ENCODE data around the gene HOXB4.

The HOXB4 gene

DNA sequence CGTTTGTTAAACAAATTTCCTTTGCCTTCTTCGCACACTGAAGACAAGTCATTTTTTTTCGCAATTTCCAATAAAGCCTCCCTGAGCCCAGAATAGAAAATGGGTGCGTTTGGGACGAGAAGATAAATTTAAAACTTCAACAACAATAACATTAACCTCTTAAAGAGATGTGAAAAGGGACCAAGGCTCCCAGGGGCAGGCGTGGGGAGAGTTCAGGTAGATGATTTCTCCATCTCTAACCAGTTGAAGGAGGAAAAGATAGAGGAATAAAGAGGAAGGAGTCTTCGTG is 1.3 kb upstream of the HOXB4 start:
- Histone ChIP-seq H3K9me3 (ENCODE audit: insufficient read depth, low read length) (no peaks in the 10 kb centered on the region), H4K20me1 (ENCODE audit: low read depth, low read length) (no peaks in the 10 kb centered on the region), H3K9me2 (replicated peaks; ENCODE audit: insufficient read depth, low read length) (no peaks in the 10 kb centered on the region), H3K27ac (ENCODE audit: low read depth, low read length) (no peak overlapping the region), H3K36me3 (ENCODE audit: low read length) (no peaks in the 10 kb centered on the region), H3K4me2 (ENCODE audit: low read depth, low read length, poor library complexity, severe bottlenecking) (no peak overlapping the region), H3F3A (ENCODE audit: insufficient read depth) (no peaks in the 10 kb centered on the region), H3K79me2 (ENCODE audit: insufficient read depth, low read length) (no peaks in the 10 kb centered on the region), H3K27me3 (ENCODE audit: low read length) (no peaks in the 10 kb centered on the region), H3K4me3 (ENCODE audit: insufficient read depth, low read length, poor library complexity, severe bottlenecking) (no peak overlapping the region), H2AFZ (ENCODE audit: low read depth, low read length, severe bottlenecking) (no peak overlapping the region), H3K9ac (ENCODE audit: low read length) (no peak overlapping the region)
- no peak for TF ChIP-seq EZH2phosphoT487 (conservative IDR thresholded peaks at IDR 0.05; ENCODE audit: low read length)
- TF ChIP-seq, protein P1, sequence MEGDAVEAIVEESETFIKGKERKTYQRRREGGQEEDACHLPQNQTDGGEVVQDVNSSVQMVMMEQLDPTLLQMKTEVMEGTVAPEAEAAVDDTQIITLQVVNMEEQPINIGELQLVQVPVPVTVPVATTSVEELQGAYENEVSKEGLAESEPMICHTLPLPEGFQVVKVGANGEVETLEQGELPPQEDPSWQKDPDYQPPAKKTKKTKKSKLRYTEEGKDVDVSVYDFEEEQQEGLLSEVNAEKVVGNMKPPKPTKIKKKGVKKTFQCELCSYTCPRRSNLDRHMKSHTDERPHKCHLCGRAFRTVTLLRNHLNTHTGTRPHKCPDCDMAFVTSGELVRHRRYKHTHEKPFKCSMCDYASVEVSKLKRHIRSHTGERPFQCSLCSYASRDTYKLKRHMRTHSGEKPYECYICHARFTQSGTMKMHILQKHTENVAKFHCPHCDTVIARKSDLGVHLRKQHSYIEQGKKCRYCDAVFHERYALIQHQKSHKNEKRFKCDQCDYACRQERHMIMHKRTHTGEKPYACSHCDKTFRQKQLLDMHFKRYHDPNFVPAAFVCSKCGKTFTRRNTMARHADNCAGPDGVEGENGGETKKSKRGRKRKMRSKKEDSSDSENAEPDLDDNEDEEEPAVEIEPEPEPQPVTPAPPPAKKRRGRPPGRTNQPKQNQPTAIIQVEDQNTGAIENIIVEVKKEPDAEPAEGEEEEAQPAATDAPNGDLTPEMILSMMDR (IDR thresholded peaks at IDR 0.05; ENCODE audit: insufficient read depth, low read length, poor library complexity, severe bottlenecking) = no peak

DNA sequence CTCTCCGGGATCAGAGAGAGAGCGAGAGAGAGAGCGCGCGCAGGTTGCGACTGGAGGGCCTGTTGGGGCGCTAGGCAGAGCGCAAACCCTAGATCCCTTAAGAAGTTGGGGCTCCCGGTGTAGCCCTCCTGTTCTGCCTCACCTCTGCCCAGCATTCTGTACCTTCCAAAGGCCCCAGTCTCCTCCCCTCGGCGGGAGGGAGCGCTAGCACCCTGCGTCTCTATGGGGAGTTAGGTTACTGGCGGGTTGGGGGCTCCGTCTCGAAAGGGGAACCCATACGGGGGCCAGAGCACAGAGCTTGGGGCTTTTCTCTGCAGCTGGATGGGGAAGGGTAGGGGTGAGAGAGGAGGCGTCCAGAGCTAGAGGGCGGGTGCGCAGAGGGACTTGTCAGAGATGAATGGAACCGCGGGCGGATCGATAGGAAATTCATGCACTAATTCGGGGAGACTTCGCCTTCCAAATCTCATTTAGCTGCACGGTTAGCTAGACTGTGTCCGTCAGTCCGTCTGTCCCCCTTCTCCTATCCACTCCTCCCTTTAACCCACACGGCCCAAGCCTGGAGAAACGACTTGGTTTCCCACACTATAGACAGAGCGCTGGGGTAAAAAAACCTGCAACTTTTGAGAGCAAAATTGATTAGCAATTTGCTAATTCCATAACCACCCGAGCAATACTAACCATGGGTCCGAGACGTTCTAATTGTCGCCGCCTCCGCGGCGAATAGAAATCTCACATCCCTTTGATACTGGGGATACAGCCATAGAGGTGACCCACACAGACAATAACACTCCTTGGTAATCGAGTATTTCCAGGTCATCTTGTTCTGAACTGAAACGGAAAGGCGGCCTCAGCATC is 693 bp upstream of the HOXB4 start:
- Histone ChIP-seq H3K79me2 (ENCODE audit: insufficient read depth, low read length) (no peaks in the 10 kb centered on the region), H3K9me2 (replicated peaks; ENCODE audit: insufficient read depth, low read length) (no peaks in the 10 kb centered on the region), H2AFZ (ENCODE audit: low read depth, low read length, severe bottlenecking) (peak overlapping the region; percentile 73), H4K20me1 (ENCODE audit: low read depth, low read length) (no peaks in the 10 kb centered on the region), H3K27ac (ENCODE audit: low read depth, low read length) (no peak overlapping the region), H3F3A (ENCODE audit: insufficient read depth) (no peaks in the 10 kb centered on the region), H3K9ac (ENCODE audit: low read length) (peak overlapping the region; percentile 55), H3K4me3 (ENCODE audit: insufficient read depth, low read length, poor library complexity, severe bottlenecking) (peak overlapping the region; percentile 64), H3K36me3 (ENCODE audit: low read length) (no peaks in the 10 kb centered on the region), H3K9me3 (ENCODE audit: insufficient read depth, low read length) (no peaks in the 10 kb centered on the region), H3K27me3 (ENCODE audit: low read length) (no peaks in the 10 kb centered on the region), H3K4me2 (ENCODE audit: low read depth, low read length, poor library complexity, severe bottlenecking) (peak overlapping the region; percentile 61)
- no peak for TF ChIP-seq EZH2phosphoT487 (conservative IDR thresholded peaks at IDR 0.05; ENCODE audit: low read length)
- TF ChIP-seq, protein P1 (IDR thresholded peaks at IDR 0.05; ENCODE audit: insufficient read depth, low read length, poor library complexity, severe bottlenecking) = no peak

DNA sequence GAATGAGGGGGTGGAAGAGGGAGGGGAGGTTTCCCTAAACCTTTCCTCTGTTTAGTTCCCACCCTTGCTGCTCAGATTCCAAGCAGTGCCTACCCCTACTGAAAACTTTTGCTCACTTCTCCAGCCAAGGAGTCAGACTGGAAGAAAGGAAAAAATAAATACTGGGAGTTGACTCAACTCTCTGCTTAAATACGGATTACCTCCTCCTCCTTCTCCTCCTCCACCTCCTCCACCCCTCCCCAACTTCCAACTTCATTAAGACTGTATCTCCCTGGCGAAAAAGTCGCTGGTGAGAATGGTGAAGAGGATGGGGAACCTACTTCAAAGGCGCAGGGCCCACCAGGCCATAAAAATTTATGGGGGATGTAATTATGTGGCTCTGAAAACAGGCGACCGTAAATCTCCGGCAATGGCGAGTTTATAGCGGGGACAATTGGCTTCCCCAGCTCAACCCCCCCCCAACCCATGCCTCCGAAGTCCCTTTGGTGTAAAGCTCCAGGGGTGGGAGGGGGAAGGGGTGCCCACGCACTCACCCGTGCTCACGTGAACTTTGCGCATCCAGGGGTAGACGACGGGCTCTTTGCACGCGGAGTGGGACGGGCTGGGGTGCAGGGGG is 712 bp downstream of the HOXB4 start:
- no peaks in the 10 kb centered on the region for H3K9me3 ChIP-seq (ENCODE audit: insufficient read depth, low read length)
- H4K20me1 ChIP-seq (ENCODE audit: low read depth, low read length) = no peaks in the 10 kb centered on the region
- TF ChIP-seq, protein P1 (IDR thresholded peaks at IDR 0.05; ENCODE audit: insufficient read depth, low read length, poor library complexity, severe bottlenecking) = no peak
- no peak for TF ChIP-seq EZH2phosphoT487 (conservative IDR thresholded peaks at IDR 0.05; ENCODE audit: low read length)
- no peaks in the 10 kb centered on the region for H3K27me3 ChIP-seq (ENCODE audit: low read length)
- no peak overlapping the region for H3K27ac ChIP-seq (ENCODE audit: low read depth, low read length)
- peak overlapping the region; percentile 25 for H2AFZ ChIP-seq (ENCODE audit: low read depth, low read length, severe bottlenecking)
- no peaks in the 10 kb centered on the region for H3F3A ChIP-seq (ENCODE audit: insufficient read depth)
- H3K4me3 ChIP-seq (ENCODE audit: insufficient read depth, low read length, poor library complexity, severe bottlenecking) = peak overlapping the region; percentile 55
- H3K4me2 ChIP-seq (ENCODE audit: low read depth, low read length, poor library complexity, severe bottlenecking) = peak overlapping the region; percentile 63
- H3K79me2 ChIP-seq (ENCODE audit: insufficient read depth, low read length) = no peaks in the 10 kb centered on the region
- no peaks in the 10 kb centered on the region for H3K36me3 ChIP-seq (ENCODE audit: low read length)
- no peaks in the 10 kb centered on the region for H3K9me2 ChIP-seq (replicated peaks; ENCODE audit: insufficient read depth, low read length)
- peak overlapping the region; percentile 57 for H3K9ac ChIP-seq (ENCODE audit: low read length)
